KMS-11 (cell line): ENCODE measurements around the gene PADI4.

Experiments used
- H2AFZ ChIP-seq: fragments of 200-600 bp; sonication (generic); 2 replicates; pipeline ENCODE4 v1.6.1; 2016; ENCODE audit warnings: antibody characterized with exemption, mixed run types, low read depth
- H3K27ac ChIP-seq: fragments of 200-600 bp; sonication (generic); 2 replicates; pipeline ENCODE4 v1.6.1; 2016; ENCODE audit warnings: mild to moderate bottlenecking, mixed run types
- H3K27me3 ChIP-seq: fragments of 200-600 bp; sonication (generic); 2 replicates; pipeline ENCODE4 v1.6.1; 2017; ENCODE audit warnings: mild to moderate bottlenecking, low read depth, mixed run types, moderate library complexity; ENCODE audit not compliant: insufficient read depth
- H3K36me3 ChIP-seq: fragments of 200-600 bp; sonication (generic); 2 replicates; pipeline ENCODE4 v1.6.1; 2017; ENCODE audit warnings: mild to moderate bottlenecking, mixed run types; ENCODE audit not compliant: insufficient read depth
- H3K4me1 ChIP-seq: fragments of 200-600 bp; sonication (generic); 2 replicates; pipeline ENCODE4 v1.6.1; 2016; ENCODE audit warnings: mild to moderate bottlenecking, low read depth, mixed run types; ENCODE audit not compliant: poor library complexity, severe bottlenecking
- H3K4me2 ChIP-seq: fragments of 200-600 bp; sonication (generic); 2 replicates; pipeline ENCODE4 v1.7.0; 2016; ENCODE audit warnings: mild to moderate bottlenecking, mixed run types
- H3K4me3 ChIP-seq: fragments of 200-600 bp; sonication (generic); IDR thresholded peaks from 2 replicates; pipeline ENCODE4 v1.6.1; 2017; ENCODE audit warnings: low read depth, low read length, mixed read lengths; ENCODE audit not compliant: insufficient read depth
- H3K79me2 ChIP-seq: fragments of 200-600 bp; sonication (generic); 2 replicates; pipeline ENCODE4 v1.6.1; 2016; ENCODE audit warnings: low read depth, mixed run types; ENCODE audit not compliant: insufficient read depth
- H3K9ac ChIP-seq: fragments of 200-600 bp; sonication (generic); 2 replicates; pipeline ENCODE4 v1.6.1; 2016; ENCODE audit warnings: mild to moderate bottlenecking, mixed run types
- H4K20me1 ChIP-seq: fragments of 200-600 bp; sonication (generic); 2 replicates; pipeline ENCODE4 v1.6.1; 2016; ENCODE audit warnings: mild to moderate bottlenecking, mixed run types; ENCODE audit not compliant: insufficient read depth
- TF ChIP-seq, protein P1 (sequence below): fragments of 200-600 bp; sonication (generic); conservative IDR thresholded peaks from 2 replicates; pipeline ENCODE4 v1.6.1; 2017; ENCODE audit warnings: low read depth, mild to moderate bottlenecking, antibody characterized with exemption, low read length, moderate library complexity, mixed read lengths

Gene PADI4

DNA sequence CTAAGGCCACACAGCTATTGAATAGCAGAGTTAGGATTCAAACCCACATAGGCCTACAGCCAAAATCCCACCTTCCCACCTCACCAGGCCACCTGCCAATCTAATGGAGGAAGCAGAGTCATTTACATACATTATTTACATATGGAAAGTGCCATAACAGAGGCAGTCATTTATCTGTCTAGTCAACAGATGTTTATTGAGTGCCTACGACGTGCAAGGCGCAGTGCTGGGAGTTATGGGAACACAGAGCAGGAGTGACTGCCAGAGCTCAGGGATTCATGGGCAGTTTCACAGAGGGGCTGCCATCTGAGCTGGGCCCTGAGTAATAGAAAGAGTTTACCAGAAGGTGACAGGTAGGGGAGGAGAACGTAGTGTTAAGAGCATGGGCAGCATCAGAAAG is 53.7 kb downstream of the PADI4 start:
- TF ChIP-seq, protein P1, sequence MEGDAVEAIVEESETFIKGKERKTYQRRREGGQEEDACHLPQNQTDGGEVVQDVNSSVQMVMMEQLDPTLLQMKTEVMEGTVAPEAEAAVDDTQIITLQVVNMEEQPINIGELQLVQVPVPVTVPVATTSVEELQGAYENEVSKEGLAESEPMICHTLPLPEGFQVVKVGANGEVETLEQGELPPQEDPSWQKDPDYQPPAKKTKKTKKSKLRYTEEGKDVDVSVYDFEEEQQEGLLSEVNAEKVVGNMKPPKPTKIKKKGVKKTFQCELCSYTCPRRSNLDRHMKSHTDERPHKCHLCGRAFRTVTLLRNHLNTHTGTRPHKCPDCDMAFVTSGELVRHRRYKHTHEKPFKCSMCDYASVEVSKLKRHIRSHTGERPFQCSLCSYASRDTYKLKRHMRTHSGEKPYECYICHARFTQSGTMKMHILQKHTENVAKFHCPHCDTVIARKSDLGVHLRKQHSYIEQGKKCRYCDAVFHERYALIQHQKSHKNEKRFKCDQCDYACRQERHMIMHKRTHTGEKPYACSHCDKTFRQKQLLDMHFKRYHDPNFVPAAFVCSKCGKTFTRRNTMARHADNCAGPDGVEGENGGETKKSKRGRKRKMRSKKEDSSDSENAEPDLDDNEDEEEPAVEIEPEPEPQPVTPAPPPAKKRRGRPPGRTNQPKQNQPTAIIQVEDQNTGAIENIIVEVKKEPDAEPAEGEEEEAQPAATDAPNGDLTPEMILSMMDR: no peak
- Histone ChIP-seq H3K9ac (no peak overlapping the region), H3K36me3 (no peaks in the 10 kb centered on the region), H3K4me3 (no peak overlapping the region), H3K27ac (no peak overlapping the region), H3K4me1 (no peaks in the 10 kb centered on the region), H3K79me2 (no peaks in the 10 kb centered on the region), H3K4me2 (no peak overlapping the region), H4K20me1 (no peaks in the 10 kb centered on the region), H3K27me3 (peaks cover 53% of the 10 kb centered on the region), H2AFZ (no peak overlapping the region)

DNA sequence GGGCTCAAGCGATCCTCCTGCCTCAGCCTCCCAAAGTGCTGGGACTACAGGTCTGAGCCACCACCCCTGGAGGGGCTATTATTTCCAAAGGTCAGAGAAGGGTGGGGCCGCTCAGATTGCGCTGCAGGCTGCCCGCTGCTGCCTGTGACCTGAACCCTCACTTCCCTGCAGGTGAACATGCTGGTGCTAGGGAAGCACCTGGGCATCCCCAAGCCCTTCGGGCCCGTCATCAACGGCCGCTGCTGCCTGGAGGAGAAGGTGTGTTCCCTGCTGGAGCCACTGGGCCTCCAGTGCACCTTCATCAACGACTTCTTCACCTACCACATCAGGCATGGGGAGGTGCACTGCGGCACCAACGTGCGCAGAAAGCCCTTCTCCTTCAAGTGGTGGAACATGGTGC is 55.4 kb downstream of the PADI4 start:
- no peaks in the 10 kb centered on the region for H4K20me1 ChIP-seq
- H3K4me1 ChIP-seq: no peaks in the 10 kb centered on the region
- H3K4me2 ChIP-seq: no peak overlapping the region
- H3K4me3 ChIP-seq: no peak overlapping the region
- no peaks in the 10 kb centered on the region for H3K36me3 ChIP-seq
- no peaks in the 10 kb centered on the region for H3K79me2 ChIP-seq
- TF ChIP-seq, protein P1: no peak
- no peak overlapping the region for H3K27ac ChIP-seq
- H3K27me3 ChIP-seq: peaks cover 57% of the 10 kb centered on the region
- no peak overlapping the region for H2AFZ ChIP-seq
- no peak overlapping the region for H3K9ac ChIP-seq

DNA sequence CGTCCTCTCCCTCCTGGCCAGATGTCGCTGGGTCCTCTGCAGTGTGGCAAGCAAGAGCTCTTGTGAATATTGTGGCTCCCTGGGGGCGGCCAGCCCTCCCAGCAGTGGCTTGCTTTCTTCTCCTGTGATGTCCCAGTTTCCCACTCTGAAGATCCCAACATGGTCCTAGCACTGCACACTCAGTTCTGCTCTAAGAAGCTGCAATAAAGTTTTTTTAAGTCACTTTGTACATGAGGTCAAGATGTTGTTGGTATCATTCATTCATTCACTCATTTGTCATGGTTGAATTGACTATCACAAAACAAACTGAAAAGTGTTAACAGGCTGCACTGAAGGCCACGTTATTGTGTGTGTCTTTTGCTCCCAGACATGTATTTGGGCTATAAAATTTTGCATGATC is 55.8 kb downstream of the PADI4 start:
- no peak overlapping the region for H3K4me3 ChIP-seq
- no peak overlapping the region for H3K9ac ChIP-seq
- H3K79me2 ChIP-seq: no peaks in the 10 kb centered on the region
- H3K27ac ChIP-seq: no peak overlapping the region
- H3K27me3 ChIP-seq: peaks cover 59% of the 10 kb centered on the region
- no peak overlapping the region for H3K4me2 ChIP-seq
- no peak overlapping the region for H2AFZ ChIP-seq
- TF ChIP-seq, protein P1: no peak
- H3K4me1 ChIP-seq: no peaks in the 10 kb centered on the region
- no peaks in the 10 kb centered on the region for H4K20me1 ChIP-seq
- no peaks in the 10 kb centered on the region for H3K36me3 ChIP-seq

DNA sequence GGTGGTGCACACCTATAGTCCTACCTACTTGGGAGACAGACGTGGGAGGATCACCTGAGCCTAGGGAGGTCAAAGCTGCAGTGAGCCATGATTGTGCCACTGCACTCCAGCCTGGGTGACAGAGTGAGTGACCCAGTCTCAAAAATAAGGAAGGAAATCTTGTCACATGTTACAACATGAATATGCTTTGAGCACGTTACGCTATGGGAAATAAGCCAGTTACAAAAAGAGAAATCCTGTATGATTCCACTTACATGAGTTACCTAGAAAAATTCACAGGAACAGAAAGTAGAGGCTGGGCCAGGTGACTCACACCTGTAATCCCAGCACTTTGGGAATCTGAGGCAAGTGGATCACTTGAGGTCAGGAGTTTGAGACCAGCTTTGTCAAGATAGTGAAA is 57.3 kb downstream of the PADI4 start:
- Histone ChIP-seq H3K4me1 (no peaks in the 10 kb centered on the region), H2AFZ (no peak overlapping the region), H4K20me1 (no peaks in the 10 kb centered on the region), H3K79me2 (no peaks in the 10 kb centered on the region), H3K36me3 (no peaks in the 10 kb centered on the region), H3K4me2 (no peak overlapping the region), H3K27ac (no peak overlapping the region), H3K27me3 (peaks cover 64% of the 10 kb centered on the region), H3K9ac (no peak overlapping the region), H3K4me3 (no peak overlapping the region)
- TF ChIP-seq, protein P1: no peak

DNA sequence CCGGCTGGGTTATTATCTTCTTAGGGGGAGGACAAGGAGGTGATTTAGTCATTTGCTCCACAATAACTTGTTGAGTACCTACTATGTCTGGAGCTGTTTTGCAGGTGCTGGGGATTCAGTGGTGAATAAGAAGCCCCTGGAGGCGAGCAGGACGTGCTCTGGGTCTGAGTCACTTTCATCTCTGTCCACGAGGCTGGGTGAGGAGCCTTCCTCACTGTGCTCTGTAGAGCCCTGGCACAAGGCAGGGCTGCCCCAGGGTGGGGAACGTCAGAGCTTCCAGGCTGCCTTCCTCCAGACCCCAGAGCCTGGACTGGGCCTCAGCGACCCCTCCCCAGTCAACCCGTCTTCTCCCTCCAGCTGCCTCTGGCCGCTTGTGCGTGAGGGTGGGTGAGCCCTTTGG is 61.5 kb downstream of the PADI4 start:
- Histone ChIP-seq H2AFZ (no peak overlapping the region), H3K4me1 (no peaks in the 10 kb centered on the region), H3K79me2 (no peaks in the 10 kb centered on the region), H3K9ac (no peak overlapping the region), H3K4me3 (no peak overlapping the region), H3K4me2 (no peak overlapping the region), H3K36me3 (no peaks in the 10 kb centered on the region), H3K27ac (no peak overlapping the region), H3K27me3 (peaks cover 60% of the 10 kb centered on the region), H4K20me1 (no peaks in the 10 kb centered on the region)
- TF ChIP-seq, protein P1: no peak
